HepG2 (cell line): ENCODE data around the gene TGFBI. TPM values are rescaled to one million over a fixed set of nuclear protein-coding genes. Genes with fewer than 3 reads are reported as not detected.

Experiments
- ASH2L ChIP-seq: fragments of 300-600, 200-600 bp; sonication (generic); IDR thresholded peaks from 2 replicates; pipeline ENCODE4 v1.7.0; 2017; ENCODE audit warnings: low read depth, mild to moderate bottlenecking, moderate library complexity, mixed read lengths, low read length; ENCODE audit not compliant: insufficient read length
- BCL3 ChIP-seq: sonication (generic); formaldehyde crosslinking; IDR thresholded peaks from 2 replicates; pipeline ENCODE4 v1.5.1; 2020; ENCODE audit warnings: mild to moderate bottlenecking, missing genetic modification reagents, moderate library complexity
- BRF2 ChIP-seq: sonication (generic); formaldehyde crosslinking; IDR thresholded peaks from 2 replicates; pipeline ENCODE4 v1.8.1; 2022; ENCODE audit warnings: mild to moderate bottlenecking, missing genetic modification reagents
- CAMTA2 ChIP-seq: sonication (generic); formaldehyde crosslinking; IDR thresholded peaks from 2 replicates; pipeline ENCODE4 v1.4.0; 2020; ENCODE audit warnings: mild to moderate bottlenecking, missing genetic modification reagents, borderline replicate concordance
- CENPT ChIP-seq: sonication (generic); formaldehyde crosslinking; IDR thresholded peaks from 2 replicates; pipeline ENCODE4 v1.8.0; 2022; ENCODE audit warnings: low read depth, mild to moderate bottlenecking, moderate library complexity, missing genetic modification reagents
- ELF3 ChIP-seq: IDR thresholded peaks from 2 replicates; pipeline ENCODE4 v1.6.1; 2016; ENCODE audit warnings: missing genetic modification reagents, missing compliant biosample characterization
- HNF4A ChIP-seq: sonication (generic); formaldehyde crosslinking; IDR thresholded peaks from 2 replicates; pipeline ENCODE4 v1.4.0; 2020; ENCODE audit warnings: missing genetic modification reagents
- HNRNPL ChIP-seq: fragments of 200-400 bp; formaldehyde crosslinking; IDR thresholded peaks from 2 replicates; pipeline ENCODE4 v1.6.1; 2017; ENCODE audit warnings: mild to moderate bottlenecking, low read depth, low read length
- MBD4 ChIP-seq: IDR thresholded peaks from 2 replicates; pipeline ENCODE4 v1.6.1; 2012; ENCODE audit warnings: low read length, inconsistent platforms, borderline replicate concordance
- NFYB ChIP-seq: sonication (generic); formaldehyde crosslinking; IDR thresholded peaks from 2 replicates; pipeline ENCODE4 v1.4.0; 2020; ENCODE audit warnings: missing genetic modification reagents
- NR2C2 ChIP-seq: sonication (generic); formaldehyde crosslinking; IDR thresholded peaks from 2 replicates; pipeline ENCODE4 v1.4.0; 2020; ENCODE audit warnings: missing genetic modification reagents, mild to moderate bottlenecking, moderate library complexity, borderline replicate concordance
- POGZ ChIP-seq: sonication (generic); formaldehyde crosslinking; IDR thresholded peaks from 2 replicates; pipeline ENCODE4 v1.4.0; 2020; ENCODE audit warnings: mild to moderate bottlenecking, missing genetic modification reagents
- PRDM4 ChIP-seq: sonication (generic); formaldehyde crosslinking; IDR thresholded peaks from 2 replicates; pipeline ENCODE4 v1.9.0; 2021; ENCODE audit warnings: missing genetic modification reagents, borderline replicate concordance
- SAP130 ChIP-seq: IDR thresholded peaks from 2 replicates; pipeline ENCODE4 v1.6.1; 2016; ENCODE audit warnings: low read depth
- TMF1 ChIP-seq: sonication (generic); formaldehyde crosslinking; IDR thresholded peaks from 2 replicates; pipeline ENCODE4 v1.8.1; 2022; ENCODE audit warnings: low read depth, missing genetic modification reagents
- ZC3H4 ChIP-seq: sonication (generic); formaldehyde crosslinking; IDR thresholded peaks from 2 replicates; pipeline ENCODE4 v1.4.0; 2020; ENCODE audit warnings: missing genetic modification reagents, borderline replicate concordance
- ZNF317 ChIP-seq: sonication (generic); formaldehyde crosslinking; IDR thresholded peaks from 2 replicates; pipeline ENCODE4 v1.5.0; 2020; ENCODE audit warnings: mild to moderate bottlenecking, missing genetic modification reagents
- ZNF512 ChIP-seq: sonication (generic); formaldehyde crosslinking; IDR thresholded peaks from 2 replicates; pipeline ENCODE4 v1.4.0; 2020; ENCODE audit warnings: mild to moderate bottlenecking, missing genetic modification reagents
- ZNF546 ChIP-seq: sonication (generic); formaldehyde crosslinking; conservative IDR thresholded peaks from 2 replicates; pipeline ENCODE4 v1.8.1; 2023; ENCODE audit warnings: mild to moderate bottlenecking, missing genetic modification reagents
- ZNF7 ChIP-seq: IDR thresholded peaks from 2 replicates; pipeline ENCODE4 v1.6.1; 2016; ENCODE audit warnings: missing biosample characterization, missing genetic modification reagents
- polyA plus RNA-seq, 8 experiments: library from polyadenylated mRNA; depleted of rRNA in 3 of 8; stranded (reverse) in 7 of 8; unstranded in 1 of 8; fragments of >200 nt; fragmentation: Illumina TruSeq in 4 of 8; extraction: Trizol in 4 of 8; gene quantifications; 2 replicates each; pipeline versions ENCODE4 v1.2.1 to v1.2.3, GENCODE V29; 2011 to 2016; ENCODE audit warnings: low read depth in 4 of 8, missing spikeins in 1 of 8, mixed read lengths in 1 of 8; ENCODE audit not compliant: insufficient read depth in 1 of 8
- total RNA-seq, 5 experiments: library from RNA; depleted of rRNA; stranded (reverse); fragments of >200 nt; fragmentation: Illumina TruSeq; extraction: Trizol; gene quantifications; 2 replicates each; pipeline ENCODE4 v1.2.3, GENCODE V29; 2016; ENCODE audit warnings: low read depth in 1 of 5

The TGFBI gene
- total and polyA plus RNA-seq, 2 of the 13 experiments (the other 11 are each of a cell fraction or from before 2014, with no cell fraction given) = 275 to 457 TPM

GRCh38 chr5:136028782-136029742 lies at the start of gene TGFBI (continued):
- TF ChIP-seq CENPT (CRISPR knock-in tag) (no peak), CAMTA2 (CRISPR knock-in tag) (no peak), ZNF317 (CRISPR knock-in tag) (no peak), MBD4 (no peak), HNF4A (CRISPR knock-in tag) (peak; percentile 21; the same call in 1 of the 2 replicates), ZC3H4 (CRISPR knock-in tag) (no peak; the same call in 1 of the 2 replicates), ASH2L (peak; percentile 21), POGZ (CRISPR knock-in tag) (no peak; the same call in none of the 2 replicates), NFYB (CRISPR knock-in tag) (0 out of 2 replicates have a peak, but pooled peaks have one; percentile 29), ELF3 (CRISPR knock-in tag) (peak; percentile 61), ZNF546 (CRISPR knock-in tag) (peak; percentile 64), ZNF7 (CRISPR knock-in tag) (0 out of 2 replicates have a peak, but pooled peaks have one; percentile 2), SAP130 (CRISPR knock-in tag) (peak; percentile 67), BRF2 (CRISPR knock-in tag) (0 out of 2 replicates have a peak, but pooled peaks have one; percentile 78), NR2C2 (CRISPR knock-in tag) (peak; percentile 42; the same call in 1 of the 2 replicates), HNRNPL (peak; percentile 80; the same call in 1 of the 2 replicates), BCL3 (CRISPR knock-in tag) (peak; percentile 69; the same call in 1 of the 2 replicates), PRDM4 (CRISPR knock-in tag) (no peak), ZNF512 (CRISPR knock-in tag) (no peak), TMF1 (CRISPR knock-in tag) (peak; percentile 79)
